Smooth muscle cell (in vitro differentiated cells): ENCODE results near the gene KPNA3. TPM values are rescaled to one million over a fixed set of nuclear protein-coding genes. Genes with fewer than 3 reads are reported as not detected.
"Not testable (repeated sequence)": the region's sequence is repeated elsewhere in the genome, so short reads cannot be mapped to it uniquely, and the experiment has no call there.

Experiments
- DNase-seq: peaks from one replicate; lab custom pipeline; 2025; ENCODE audit not compliant: unreplicated experiment; lab: John Stamatoyannopoulos, UW
- H2AFZ ChIP-seq: fragments of 200-600 bp; sonication (generic); 2 replicates; pipeline ENCODE4 v1.6.0; 2016; ENCODE audit warnings: antibody characterized with exemption, low read depth, mild to moderate bottlenecking
- H3F3A ChIP-seq: fragments of 200-600 bp; sonication (generic); 2 replicates; pipeline ENCODE4 v1.6.0; 2017; ENCODE audit warnings: antibody characterized with exemption, low read depth
- H3K27ac ChIP-seq: fragments of 200-600 bp; sonication (generic); 2 replicates; pipeline ENCODE4 v1.5.1; 2016; ENCODE audit warnings: low read depth, mild to moderate bottlenecking
- H3K27me3 ChIP-seq: fragments of 200-600 bp; sonication (generic); 2 replicates; pipeline ENCODE4 v1.6.1; 2016; ENCODE audit warnings: low read depth, mild to moderate bottlenecking
- H3K36me3 ChIP-seq: fragments of 200-600 bp; sonication (generic); 2 replicates; pipeline ENCODE4 v1.5.1; 2016; ENCODE audit warnings: low read depth
- H3K4me1 ChIP-seq: fragments of 200-600 bp; sonication (generic); 2 replicates; pipeline ENCODE4 v1.5.1; 2016; ENCODE audit warnings: low read depth
- H3K4me2 ChIP-seq: fragments of 200-600 bp; sonication (generic); 2 replicates; pipeline ENCODE4 v1.6.0; 2016; ENCODE audit warnings: mild to moderate bottlenecking
- H3K4me3 ChIP-seq: fragments of 200-600 bp; sonication (generic); 2 replicates; pipeline ENCODE4 v1.5.1; 2016; ENCODE audit warnings: mild to moderate bottlenecking
- H3K79me2 ChIP-seq: fragments of 200-600 bp; sonication (generic); 2 replicates; pipeline ENCODE4 v1.6.0; 2016; ENCODE audit warnings: low read depth, mild to moderate bottlenecking
- H3K9ac ChIP-seq: fragments of 200-600 bp; sonication (generic); 2 replicates; pipeline ENCODE4 v1.6.0; 2016; ENCODE audit warnings: low read depth
- H3K9me3 ChIP-seq: fragments of 200-600 bp; sonication (generic); replicated peaks from 2 replicates; pipeline ENCODE4 v1.5.1; 2016; ENCODE audit warnings: low read depth
- H4K20me1 ChIP-seq: fragments of 200-600 bp; sonication (generic); 2 replicates; pipeline ENCODE4 v1.6.0; 2016; ENCODE audit warnings: low read depth
- CTCF ChIP-seq: fragments of 200-600 bp; sonication (generic); IDR thresholded peaks from 2 replicates; pipeline ENCODE4 v1.5.1; 2017; ENCODE audit warnings: borderline replicate concordance, mild to moderate bottlenecking, antibody characterized with exemption; ENCODE audit not compliant: insufficient read depth, poor library complexity, severe bottlenecking
- WGBS: methylation state at CpG from one replicate; pipeline ENCODE4 v1.1.7; 2016; ENCODE audit warnings: low lambda C conversion rate; 5-methylcytosine and 5-hydroxymethylcytosine counted together
- polyA plus RNA-seq: library from polyadenylated mRNA; unstranded; fragments of >200 nt; fragmentation: Nextera tagmentation; extraction: Ambion mirVana; gene quantifications from 2 replicates; pipeline ENCODE4 v1.2.1, GENCODE V29; 2016
- total RNA-seq: library from RNA; depleted of rRNA; stranded (reverse); fragments of >200 nt; gene quantifications from 2 replicates; pipeline ENCODE4 v1.2.3, GENCODE V29; 2014

Gene KPNA3
- total and polyA plus RNA-seq, 2 experiments from 2014 or later = 22.7 to 38.9 TPM

- no peak overlapping the region for H3K27ac ChIP-seq
- H3K4me2 ChIP-seq = no peak overlapping the region
- peaks cover 4% of the 10 kb centered on the region for H3K4me1 ChIP-seq
- no peak for DNase-seq
- no peaks in the 10 kb centered on the region for H3K9me3 ChIP-seq
- H3K79me2 ChIP-seq = peaks cover 99% of the 10 kb centered on the region
- H3K27me3 ChIP-seq = no peaks in the 10 kb centered on the region
- TF ChIP-seq CTCF = no peak
- H3K4me3 ChIP-seq = no peak overlapping the region
- H3K9ac ChIP-seq = no peak overlapping the region
- H4K20me1 ChIP-seq = peaks cover 96% of the 10 kb centered on the region
- H3K36me3 ChIP-seq = no peaks in the 10 kb centered on the region
- no peak overlapping the region for H2AFZ ChIP-seq
- no peaks in the 10 kb centered on the region for H3F3A ChIP-seq
- WGBS = 98% methylated on average over 2 of the region's 2 CpGs
These were observed 18.0 kb downstream of the KPNA3 start for GRCh38 chr13:49774376-49775005.

DNA sequence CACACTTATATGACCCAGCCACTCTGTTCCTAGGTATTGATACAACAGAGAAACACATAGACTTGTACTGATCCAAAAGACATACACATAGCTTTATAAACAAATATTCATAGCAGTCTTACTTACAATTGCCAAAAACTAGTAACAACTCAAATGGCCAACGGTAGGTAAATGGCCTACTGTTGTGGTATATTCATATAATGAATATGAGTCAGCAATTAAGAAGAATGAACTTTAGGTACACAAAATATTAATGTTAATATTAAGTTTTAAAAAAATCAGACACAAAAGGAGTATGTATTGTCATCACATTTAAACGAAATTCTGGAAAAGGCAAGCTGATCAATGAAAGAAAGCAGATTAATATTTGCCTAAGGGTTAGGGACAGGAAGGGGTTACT lies 19.7 kb downstream of the KPNA3 start:
- Histone ChIP-seq H3K36me3 (no peaks in the 10 kb centered on the region), H4K20me1 (peaks cover 95% of the 10 kb centered on the region), H3K9ac (no peak overlapping the region), H3K4me2 (no peak overlapping the region), H3K4me1 (peaks cover 4% of the 10 kb centered on the region), H3F3A (no peaks in the 10 kb centered on the region), H3K27ac (no peak overlapping the region), H2AFZ (no peak overlapping the region), H3K9me3 (no peaks in the 10 kb centered on the region), H3K4me3 (no peak overlapping the region), H3K79me2 (peaks cover 93% of the 10 kb centered on the region), H3K27me3 (no peaks in the 10 kb centered on the region)
- no peak for DNase-seq
- WGBS = 96% methylated on average over 2 of the region's 2 CpGs
- TF ChIP-seq CTCF = no peak

- H3K9ac ChIP-seq, H3K36me3 ChIP-seq, H3K4me1 ChIP-seq, H3K27me3 ChIP-seq, H3K4me2 ChIP-seq, H3K4me3 ChIP-seq, H3F3A ChIP-seq, H3K9me3 ChIP-seq, H3K27ac ChIP-seq, DNase-seq, H2AFZ ChIP-seq: not testable (repeated sequence)
- Histone ChIP-seq H3K79me2 (peaks cover 76% of the 10 kb centered on the region), H4K20me1 (peaks cover 48% of the 10 kb centered on the region)
- 97% methylated on average over 13 of the region's 32 CpGs for WGBS
These were observed 30.7 kb downstream of the KPNA3 start for GRCh38 chr13:49761811-49762210.

DNA sequence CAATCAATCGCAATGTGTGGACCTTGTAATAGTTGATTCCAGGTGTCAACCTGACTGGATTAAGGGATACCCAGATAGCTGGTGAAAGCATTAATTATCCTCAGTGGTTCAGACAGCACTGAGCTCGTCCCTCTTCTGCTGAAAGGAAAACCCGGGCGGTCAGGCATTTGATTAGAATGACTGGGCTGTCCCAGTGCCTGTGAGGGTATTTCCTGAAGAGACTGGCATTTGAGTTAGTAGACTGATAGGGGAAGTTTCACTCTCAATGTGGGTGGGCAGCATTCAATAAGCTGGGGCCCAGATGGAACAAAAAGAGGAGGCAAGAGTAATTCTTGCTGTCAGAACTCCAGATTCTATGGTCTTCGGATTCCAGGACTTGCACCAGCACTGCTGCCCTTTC lies 31.9 kb downstream of the KPNA3 start:
- Histone ChIP-seq H3K4me2 (no peak overlapping the region), H3K4me1 (no peaks in the 10 kb centered on the region), H4K20me1 (peaks cover 50% of the 10 kb centered on the region), H3K27me3 (no peaks in the 10 kb centered on the region), H3K9ac (no peak overlapping the region), H3K9me3 (no peaks in the 10 kb centered on the region), H2AFZ (no peak overlapping the region), H3K36me3 (no peaks in the 10 kb centered on the region), H3K27ac (no peak overlapping the region), H3K4me3 (no peak overlapping the region), H3K79me2 (peaks cover 76% of the 10 kb centered on the region), H3F3A (no peaks in the 10 kb centered on the region)
- no peak for TF ChIP-seq CTCF
- 94% methylated on average over 5 of the region's 5 CpGs for WGBS
- DNase-seq = no peak
